Measurements from ENCODE around the gene MET.

The MET gene

DNA sequence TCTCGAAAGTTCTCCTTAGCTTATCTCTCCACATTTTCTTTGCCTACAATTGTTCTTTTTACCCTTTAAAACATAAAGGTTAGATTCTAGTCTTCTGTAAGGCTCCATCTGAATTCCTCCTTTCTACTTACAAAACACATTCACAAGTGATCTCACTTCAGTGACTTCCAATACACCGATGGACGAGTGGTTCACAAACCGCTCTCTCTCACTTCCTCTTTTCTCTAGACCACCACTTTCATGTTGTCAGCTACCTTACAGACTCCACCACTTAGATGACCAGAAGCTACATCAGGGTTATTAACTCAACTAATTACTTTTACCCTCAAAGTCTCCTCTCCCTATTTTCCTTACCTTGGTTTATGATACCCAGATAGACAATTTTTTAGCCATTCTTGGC is 11.8 kb downstream of the MET start:
- H3K4me3 ChIP-seq (ENCODE audit: low read depth, low read length): no peak overlapping the region
- no peaks in the 10 kb centered on the region for H3K36me3 ChIP-seq (ENCODE audit: control insufficient read depth, insufficient read depth, low read length)
- H3K27ac ChIP-seq (ENCODE audit: low read depth, low read length): no peak overlapping the region
- H3K9me3 ChIP-seq (ENCODE audit: control insufficient read depth, insufficient read depth, low read length): no peaks in the 10 kb centered on the region
- H3K4me1 ChIP-seq (ENCODE audit: control insufficient read depth, insufficient read depth, low read length): peaks cover 22% of the 10 kb centered on the region
- H3K9ac ChIP-seq (ENCODE audit: low read depth, low read length): no peak overlapping the region
- no peaks in the 10 kb centered on the region for H3K27me3 ChIP-seq (ENCODE audit: control insufficient read depth, insufficient read depth, low read length)

DNA sequence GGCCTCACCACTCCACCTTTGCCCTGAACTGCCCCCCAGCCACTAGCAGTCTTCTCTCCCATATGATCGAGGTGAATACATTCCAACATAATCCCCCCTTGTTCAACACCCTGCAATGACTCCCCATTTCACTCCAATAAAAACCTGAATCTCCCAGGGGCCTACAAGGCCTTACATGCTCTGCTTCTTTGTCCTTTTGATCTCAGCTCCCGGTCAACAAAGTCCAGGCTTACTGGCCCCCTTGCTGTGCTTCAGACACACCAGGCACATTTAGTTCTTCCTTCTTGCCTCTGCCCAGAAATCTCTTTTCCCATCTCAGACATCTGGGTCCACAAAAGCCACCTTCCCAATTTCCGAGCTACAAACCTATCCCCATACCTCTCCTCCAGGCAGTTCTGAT is 14.0 kb downstream of the MET start:
- Histone ChIP-seq H3K27me3 (ENCODE audit: control insufficient read depth, insufficient read depth, low read length) (no peaks in the 10 kb centered on the region), H3K27ac (ENCODE audit: low read depth, low read length) (no peak overlapping the region), H3K4me1 (ENCODE audit: control insufficient read depth, insufficient read depth, low read length) (peaks cover 35% of the 10 kb centered on the region), H3K9ac (ENCODE audit: low read depth, low read length) (no peak overlapping the region), H3K9me3 (ENCODE audit: control insufficient read depth, insufficient read depth, low read length) (no peaks in the 10 kb centered on the region), H3K36me3 (ENCODE audit: control insufficient read depth, insufficient read depth, low read length) (no peaks in the 10 kb centered on the region), H3K4me3 (ENCODE audit: low read depth, low read length) (no peak overlapping the region)

DNA sequence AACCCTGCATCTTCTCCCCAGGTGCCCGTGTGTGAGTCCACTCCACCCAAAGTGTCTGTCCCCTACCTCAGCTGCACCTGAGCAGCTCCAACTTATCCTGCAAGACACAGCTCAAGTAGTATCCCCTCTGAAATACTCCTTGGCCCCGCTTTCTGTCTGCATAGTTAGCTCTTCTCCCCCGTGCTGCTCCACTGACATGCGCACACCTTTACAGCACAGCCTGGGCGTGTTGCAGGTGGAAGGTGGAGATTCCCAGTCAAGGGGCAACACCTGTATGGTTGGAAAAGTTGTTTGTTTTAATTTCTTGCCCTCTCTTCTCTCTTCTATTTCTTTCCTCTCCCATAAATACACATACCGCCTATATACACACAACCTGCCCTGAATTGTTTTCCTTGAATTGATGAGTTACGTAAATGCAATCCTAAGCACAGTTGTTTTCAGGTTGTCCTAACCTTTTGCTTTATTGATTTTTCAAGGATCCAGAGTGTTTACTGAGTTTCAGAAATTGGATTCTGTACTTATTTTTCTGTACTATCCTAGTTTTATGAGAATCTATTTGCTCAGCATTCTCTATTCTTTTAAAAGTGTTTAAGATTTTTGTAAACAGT is 14.9 kb downstream of the MET start:
- H3K27ac ChIP-seq (ENCODE audit: low read depth, low read length): no peak overlapping the region
- H3K9me3 ChIP-seq (ENCODE audit: control insufficient read depth, insufficient read depth, low read length): no peaks in the 10 kb centered on the region
- no peak overlapping the region for H3K9ac ChIP-seq (ENCODE audit: low read depth, low read length)
- peaks cover 35% of the 10 kb centered on the region for H3K4me1 ChIP-seq (ENCODE audit: control insufficient read depth, insufficient read depth, low read length)
- H3K36me3 ChIP-seq (ENCODE audit: control insufficient read depth, insufficient read depth, low read length): no peaks in the 10 kb centered on the region
- H3K4me3 ChIP-seq (ENCODE audit: low read depth, low read length): no peak overlapping the region
- no peaks in the 10 kb centered on the region for H3K27me3 ChIP-seq (ENCODE audit: control insufficient read depth, insufficient read depth, low read length)

DNA sequence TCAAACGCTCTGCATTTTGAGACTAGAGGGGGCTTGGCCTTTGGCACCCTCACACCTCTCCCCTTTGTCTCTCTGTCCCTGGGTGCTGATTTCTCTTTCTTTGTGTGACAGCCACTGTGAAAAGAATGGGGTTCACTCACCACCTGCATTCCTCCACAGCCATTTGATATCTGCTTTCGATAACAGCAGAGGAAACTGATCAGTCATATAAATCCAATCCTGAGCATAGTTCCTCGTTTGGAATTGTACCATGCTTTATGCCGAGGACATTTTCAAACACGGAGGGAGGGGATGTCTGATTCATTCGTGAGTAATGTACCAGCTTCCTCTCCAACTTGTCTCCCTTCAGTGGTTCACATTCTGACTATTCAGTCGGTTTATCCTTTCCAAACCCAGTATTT is 15.8 kb downstream of the MET start:
- Histone ChIP-seq H3K4me1 (ENCODE audit: control insufficient read depth, insufficient read depth, low read length) (peaks cover 35% of the 10 kb centered on the region), H3K27ac (ENCODE audit: low read depth, low read length) (no peak overlapping the region), H3K4me3 (ENCODE audit: low read depth, low read length) (no peak overlapping the region), H3K27me3 (ENCODE audit: control insufficient read depth, insufficient read depth, low read length) (no peaks in the 10 kb centered on the region), H3K36me3 (ENCODE audit: control insufficient read depth, insufficient read depth, low read length) (no peaks in the 10 kb centered on the region), H3K9me3 (ENCODE audit: control insufficient read depth, insufficient read depth, low read length) (no peaks in the 10 kb centered on the region), H3K9ac (ENCODE audit: low read depth, low read length) (no peak overlapping the region)

DNA sequence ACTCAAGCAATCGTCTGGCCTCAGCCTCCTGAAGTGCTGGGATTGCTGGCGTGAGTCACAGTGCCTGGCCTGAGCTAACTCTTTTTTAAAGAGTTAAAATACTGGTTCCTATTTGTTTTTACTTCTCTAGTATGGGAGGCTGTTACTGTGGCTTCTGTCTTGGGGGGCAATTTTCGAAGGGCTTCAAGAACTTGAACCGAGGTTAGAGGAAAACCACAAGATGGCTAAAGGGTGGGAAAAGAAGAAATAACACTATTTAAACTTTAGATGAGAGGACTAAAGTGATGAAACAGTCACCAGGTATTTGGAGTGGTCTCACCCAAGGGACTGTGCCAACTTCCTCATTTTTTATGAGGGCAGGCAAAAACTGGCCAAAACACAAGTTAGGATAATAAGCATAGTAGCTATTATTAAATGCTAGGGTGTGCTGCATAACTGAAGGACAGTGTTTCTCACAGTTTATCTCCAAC is 17.8 kb downstream of the MET start:
- Histone ChIP-seq H3K9me3 (ENCODE audit: control insufficient read depth, insufficient read depth, low read length) (no peaks in the 10 kb centered on the region), H3K4me1 (ENCODE audit: control insufficient read depth, insufficient read depth, low read length) (peaks cover 35% of the 10 kb centered on the region), H3K4me3 (ENCODE audit: low read depth, low read length) (no peak overlapping the region), H3K9ac (ENCODE audit: low read depth, low read length) (no peak overlapping the region), H3K27me3 (ENCODE audit: control insufficient read depth, insufficient read depth, low read length) (no peaks in the 10 kb centered on the region), H3K27ac (ENCODE audit: low read depth, low read length) (no peak overlapping the region), H3K36me3 (ENCODE audit: control insufficient read depth, insufficient read depth, low read length) (no peaks in the 10 kb centered on the region)

DNA sequence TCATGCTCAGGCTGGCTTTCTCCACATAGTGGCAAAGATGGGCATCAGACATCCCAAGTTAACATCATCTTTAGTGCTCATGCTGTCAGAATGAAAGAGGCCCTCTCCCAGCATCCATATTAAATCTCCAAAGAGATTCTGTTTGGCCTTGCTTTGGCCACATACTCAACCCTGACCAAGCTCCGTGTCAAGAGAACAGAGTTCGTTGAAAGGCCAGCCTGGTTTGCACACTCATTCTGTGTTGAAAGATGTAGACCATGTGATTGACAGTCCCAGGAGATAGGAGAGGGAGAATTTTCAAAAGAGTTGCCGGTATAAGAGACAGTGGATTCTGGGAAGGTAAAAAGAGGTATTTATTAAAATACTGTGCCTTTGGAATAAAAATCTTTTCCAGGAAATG is 19.7 kb downstream of the MET start:
- Histone ChIP-seq H3K9me3 (ENCODE audit: control insufficient read depth, insufficient read depth, low read length) (no peaks in the 10 kb centered on the region), H3K27ac (ENCODE audit: low read depth, low read length) (no peak overlapping the region), H3K4me1 (ENCODE audit: control insufficient read depth, insufficient read depth, low read length) (peaks cover 34% of the 10 kb centered on the region), H3K27me3 (ENCODE audit: control insufficient read depth, insufficient read depth, low read length) (no peaks in the 10 kb centered on the region), H3K9ac (ENCODE audit: low read depth, low read length) (no peak overlapping the region), H3K4me3 (ENCODE audit: low read depth, low read length) (no peak overlapping the region), H3K36me3 (ENCODE audit: control insufficient read depth, insufficient read depth, low read length) (no peaks in the 10 kb centered on the region)

DNA sequence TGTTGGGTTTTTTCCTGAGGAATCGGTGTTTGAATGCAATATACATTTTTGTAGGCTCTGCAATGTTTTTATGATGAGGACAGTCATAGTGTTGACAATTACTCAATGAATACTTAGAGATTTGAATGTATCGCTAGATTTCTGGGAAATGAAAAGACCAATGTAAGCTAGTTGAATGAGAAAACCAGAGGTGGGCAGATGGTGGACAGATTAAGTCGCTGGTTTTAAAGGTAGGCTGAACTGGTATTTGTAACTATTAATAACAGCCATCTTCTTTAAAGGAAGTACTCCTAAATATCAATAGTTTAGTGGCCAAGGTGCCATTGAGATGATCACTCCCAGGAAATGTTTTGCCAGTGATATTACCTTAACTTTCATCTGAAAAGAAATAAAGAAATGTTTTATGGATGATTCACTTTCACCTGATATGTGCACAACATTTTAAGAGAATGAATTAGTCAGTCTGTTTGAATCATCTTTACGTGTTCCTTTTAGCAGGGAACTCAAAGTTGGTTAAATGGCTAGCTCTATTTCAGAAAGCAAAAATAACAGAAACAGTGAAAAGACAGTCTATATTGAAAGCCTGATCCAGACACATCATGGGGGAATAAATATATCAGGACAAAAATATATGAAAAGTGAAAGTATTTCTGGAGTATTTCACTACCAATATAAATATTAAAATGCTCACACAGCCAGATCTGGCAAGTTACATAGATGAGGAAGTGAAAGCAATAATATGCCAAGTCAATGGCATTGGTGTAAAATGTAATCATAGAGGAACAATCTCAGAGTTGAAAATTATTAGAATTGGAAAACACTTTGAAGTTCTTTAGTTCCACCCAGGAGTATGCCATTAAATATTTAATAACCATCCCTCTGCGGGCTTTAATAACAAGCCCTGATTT is 20.7 kb downstream of the MET start:
- peaks cover 25% of the 10 kb centered on the region for H3K4me1 ChIP-seq (ENCODE audit: control insufficient read depth, insufficient read depth, low read length)
- H3K9me3 ChIP-seq (ENCODE audit: control insufficient read depth, insufficient read depth, low read length): no peaks in the 10 kb centered on the region
- no peak overlapping the region for H3K4me3 ChIP-seq (ENCODE audit: low read depth, low read length)
- H3K36me3 ChIP-seq (ENCODE audit: control insufficient read depth, insufficient read depth, low read length): no peaks in the 10 kb centered on the region
- no peak overlapping the region for H3K27ac ChIP-seq (ENCODE audit: low read depth, low read length)
- no peak overlapping the region for H3K9ac ChIP-seq (ENCODE audit: low read depth, low read length)
- H3K27me3 ChIP-seq (ENCODE audit: control insufficient read depth, insufficient read depth, low read length): no peaks in the 10 kb centered on the region

DNA sequence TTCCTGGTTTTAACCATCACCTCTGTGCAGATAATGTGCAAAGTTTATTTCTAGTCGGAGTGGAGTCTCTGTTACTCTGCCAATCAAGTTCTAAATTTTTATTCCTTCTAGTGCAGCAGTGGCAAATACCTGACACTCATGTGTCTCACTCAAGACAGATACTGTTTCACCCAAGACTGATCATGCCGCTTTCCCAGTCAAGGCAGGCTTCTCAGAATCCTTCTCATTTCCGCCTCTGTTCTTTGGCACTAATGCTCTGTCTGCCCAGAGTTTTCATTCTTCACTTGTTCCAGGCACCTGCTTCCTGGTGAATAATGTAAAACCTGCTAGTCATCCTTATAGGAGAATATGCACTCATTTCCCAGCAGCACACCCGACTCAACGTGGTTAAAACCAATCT is 24.7 kb downstream of the MET start:
- H3K27me3 ChIP-seq (ENCODE audit: control insufficient read depth, insufficient read depth, low read length): no peaks in the 10 kb centered on the region
- no peak overlapping the region for H3K4me3 ChIP-seq (ENCODE audit: low read depth, low read length)
- H3K27ac ChIP-seq (ENCODE audit: low read depth, low read length): no peak overlapping the region
- H3K9ac ChIP-seq (ENCODE audit: low read depth, low read length): no peak overlapping the region
- no peaks in the 10 kb centered on the region for H3K4me1 ChIP-seq (ENCODE audit: control insufficient read depth, insufficient read depth, low read length)
- no peaks in the 10 kb centered on the region for H3K36me3 ChIP-seq (ENCODE audit: control insufficient read depth, insufficient read depth, low read length)
- H3K9me3 ChIP-seq (ENCODE audit: control insufficient read depth, insufficient read depth, low read length): no peaks in the 10 kb centered on the region

DNA sequence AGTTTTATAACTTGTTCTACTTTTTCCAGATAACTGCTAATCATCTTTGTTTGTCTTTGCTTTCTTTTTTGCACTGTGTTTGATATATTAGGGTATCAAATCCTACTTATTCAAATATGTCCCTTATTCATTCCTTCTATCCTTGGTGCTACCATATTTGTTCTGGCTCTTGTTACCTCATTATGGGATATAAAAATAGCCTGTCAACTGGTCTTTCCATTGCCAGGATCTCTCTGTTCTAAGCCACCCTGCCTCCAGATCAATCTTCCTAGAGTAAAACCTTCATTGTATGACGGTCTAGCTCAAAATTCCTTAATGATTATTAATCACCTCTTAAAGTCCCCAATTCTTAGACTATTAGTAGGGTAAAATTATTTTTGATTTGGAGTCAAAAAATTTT is 25.2 kb downstream of the MET start:
- Histone ChIP-seq H3K9ac (ENCODE audit: low read depth, low read length) (no peak overlapping the region), H3K4me1 (ENCODE audit: control insufficient read depth, insufficient read depth, low read length) (no peaks in the 10 kb centered on the region), H3K27me3 (ENCODE audit: control insufficient read depth, insufficient read depth, low read length) (no peaks in the 10 kb centered on the region), H3K36me3 (ENCODE audit: control insufficient read depth, insufficient read depth, low read length) (no peaks in the 10 kb centered on the region), H3K4me3 (ENCODE audit: low read depth, low read length) (no peak overlapping the region), H3K9me3 (ENCODE audit: control insufficient read depth, insufficient read depth, low read length) (no peaks in the 10 kb centered on the region), H3K27ac (ENCODE audit: low read depth, low read length) (no peak overlapping the region)

DNA sequence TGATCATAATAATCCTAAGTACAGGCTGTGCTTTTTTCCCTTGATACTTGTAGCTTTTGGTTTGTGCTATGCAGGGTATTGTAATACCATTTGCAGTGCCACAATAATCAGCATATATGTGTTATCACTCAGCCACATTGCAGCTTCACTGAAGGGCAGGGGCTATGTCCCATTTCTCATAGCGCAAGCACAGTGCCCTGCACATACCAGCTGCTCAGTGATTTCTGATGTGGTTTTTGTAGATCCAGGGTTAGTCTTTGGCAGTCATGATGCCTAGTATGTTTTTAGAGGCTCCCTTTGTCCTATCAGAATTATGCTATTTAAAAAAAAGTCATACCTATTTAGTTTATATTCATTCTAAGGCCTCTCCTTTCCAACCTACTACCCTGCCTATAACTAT is 25.8 kb downstream of the MET start:
- H3K4me1 ChIP-seq (ENCODE audit: control insufficient read depth, insufficient read depth, low read length): no peaks in the 10 kb centered on the region
- no peak overlapping the region for H3K9ac ChIP-seq (ENCODE audit: low read depth, low read length)
- no peak overlapping the region for H3K4me3 ChIP-seq (ENCODE audit: low read depth, low read length)
- H3K36me3 ChIP-seq (ENCODE audit: control insufficient read depth, insufficient read depth, low read length): no peaks in the 10 kb centered on the region
- H3K9me3 ChIP-seq (ENCODE audit: control insufficient read depth, insufficient read depth, low read length): no peaks in the 10 kb centered on the region
- no peaks in the 10 kb centered on the region for H3K27me3 ChIP-seq (ENCODE audit: control insufficient read depth, insufficient read depth, low read length)
- H3K27ac ChIP-seq (ENCODE audit: low read depth, low read length): no peak overlapping the region

DNA sequence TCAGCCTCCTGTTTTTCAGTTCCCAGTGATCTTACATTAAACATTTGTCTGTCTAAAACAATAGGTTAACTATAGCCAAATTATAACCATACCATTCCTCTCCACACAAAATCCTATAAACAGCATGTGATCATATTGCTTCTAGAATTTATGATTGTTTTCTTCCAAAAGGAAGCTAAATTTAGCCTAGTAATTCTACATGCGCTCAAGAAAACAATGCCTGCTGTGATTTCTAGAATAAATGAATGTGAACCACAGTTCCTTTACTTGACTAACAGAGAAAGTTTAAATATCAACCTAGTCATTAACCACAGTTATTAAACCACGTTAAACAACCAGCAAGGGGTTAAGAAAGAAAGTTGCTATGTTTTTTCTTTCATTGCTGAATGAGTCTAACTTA is 26.4 kb downstream of the MET start:
- Histone ChIP-seq H3K9me3 (ENCODE audit: control insufficient read depth, insufficient read depth, low read length) (no peaks in the 10 kb centered on the region), H3K9ac (ENCODE audit: low read depth, low read length) (no peak overlapping the region), H3K27me3 (ENCODE audit: control insufficient read depth, insufficient read depth, low read length) (no peaks in the 10 kb centered on the region), H3K27ac (ENCODE audit: low read depth, low read length) (no peak overlapping the region), H3K4me1 (ENCODE audit: control insufficient read depth, insufficient read depth, low read length) (no peaks in the 10 kb centered on the region), H3K4me3 (ENCODE audit: low read depth, low read length) (no peak overlapping the region), H3K36me3 (ENCODE audit: control insufficient read depth, insufficient read depth, low read length) (no peaks in the 10 kb centered on the region)
